GM12875 (cell line): ENCODE data around the gene SLC44A2.
"Not testable (repeated sequence)": the region's sequence is repeated elsewhere in the genome, so short reads cannot be mapped to it uniquely, and the experiment has no call there.

Experiments used
- H3K4me3 ChIP-seq: one replicate; pipeline ENCODE4 v1.5.1; 2011; ENCODE audit warnings: low read depth, low read length, control low read depth
- CTCF ChIP-seq: IDR thresholded peaks from 2 replicates; pipeline ENCODE4 v1.5.1; 2011; ENCODE audit warnings: low read depth, mild to moderate bottlenecking, control low read depth, inconsistent platforms, low read length, moderate library complexity, borderline replicate concordance; ENCODE audit not compliant: insufficient read depth

The SLC44A2 gene

GRCh38 chr19:10670876-10671804, 45.8 kb downstream of the SLC44A2 start:
- H3K4me3 ChIP-seq, result no peak overlapping the region
- no peak for TF ChIP-seq CTCF

- not testable (repeated sequence) for H3K4me3 ChIP-seq
These were observed 46.6 kb downstream of the SLC44A2 start for GRCh38 chr19:10671922-10672321.

GRCh38 chr19:10675214-10675613, 49.9 kb downstream of the SLC44A2 start:
- H3K4me3 ChIP-seq, result not testable (repeated sequence)

- no peak overlapping the region for H3K4me3 ChIP-seq
- TF ChIP-seq CTCF, result no peak
These were observed 52.4 kb downstream of the SLC44A2 start for GRCh38 chr19:10677751-10678150.

GRCh38 chr19:10678813-10679212, 53.5 kb downstream of the SLC44A2 start:
- no peak overlapping the region for H3K4me3 ChIP-seq
- no peak for TF ChIP-seq CTCF

GRCh38 chr19:10679743-10680142, 54.4 kb downstream of the SLC44A2 start:
- TF ChIP-seq CTCF, result no peak
- H3K4me3 ChIP-seq, result no peak overlapping the region

- TF ChIP-seq CTCF, result no peak
- no peak overlapping the region for H3K4me3 ChIP-seq
These were observed 55.3 kb downstream of the SLC44A2 start for GRCh38 chr19:10680545-10681135.

- no peak for TF ChIP-seq CTCF
- H3K4me3 ChIP-seq, result no peak overlapping the region
These were observed 56.3 kb downstream of the SLC44A2 start for GRCh38 chr19:10681658-10682057.
